CD14-positive monocyte (primary cell): ENCODE results near the gene DMPK. TPM values are rescaled to one million over a fixed set of nuclear protein-coding genes. Genes with fewer than 3 reads are reported as not detected.
"Not testable (repeated sequence)": the region's sequence is repeated elsewhere in the genome, so short reads cannot be mapped to it uniquely, and the experiment has no call there.

ENCODE experiments used
- DNase-seq, 3 donors: peaks; one replicate each; pipeline ENCODE4 v3.0.0-alpha.2; 2011 to 2022
- H2AFZ ChIP-seq: 2 replicates; pipeline ENCODE4 v1.6.0; 2012; ENCODE audit warnings: mild to moderate bottlenecking, low read depth, low read length, inconsistent platforms; ENCODE audit not compliant: insufficient read depth, poor library complexity, severe bottlenecking
- H3K27ac ChIP-seq, 2 donors: 1 replicate in 1 of 2; 2 replicates in 1 of 2; pipeline ENCODE4 v1.5.1; 2012 to 2013; ENCODE audit warnings: low read length in 2 of 2, control low read depth in 1 of 2, inconsistent platforms in 1 of 2, low read depth in 1 of 2, mild to moderate bottlenecking in 1 of 2
- H3K27me3 ChIP-seq, 2 donors: one replicate each; pipeline versions ENCODE4 v1.6.0 to v1.6.1; 2011 to 2013; ENCODE audit warnings: low read length in 2 of 2; ENCODE audit not compliant: control insufficient read depth in 2 of 2, insufficient read depth in 2 of 2
- H3K36me3 ChIP-seq, 2 donors: replicated peaks in 1 of 2; 1 replicate in 1 of 2; 2 replicates in 1 of 2; pipeline versions ENCODE4 v1.5.1 to v1.6.1; 2012 to 2013; ENCODE audit warnings: low read length in 2 of 2, control low read depth in 1 of 2, inconsistent platforms in 1 of 2, mild to moderate bottlenecking in 1 of 2; ENCODE audit not compliant: insufficient read depth in 2 of 2, control insufficient read depth in 1 of 2
- H3K4me1 ChIP-seq, 2 donors: 1 replicate in 1 of 2; 2 replicates in 1 of 2; pipeline versions ENCODE4 v1.5.1 to v1.6.1; 2012 to 2013; ENCODE audit warnings: low read length in 2 of 2, control low read depth in 1 of 2, inconsistent platforms in 1 of 2, mild to moderate bottlenecking in 1 of 2, moderate library complexity in 1 of 2; ENCODE audit not compliant: insufficient read depth in 2 of 2, control insufficient read depth in 1 of 2
- H3K4me2 ChIP-seq: replicated peaks from 2 replicates; pipeline ENCODE3; 2012; ENCODE audit warnings: low read length, moderate library complexity, mild to moderate bottlenecking; ENCODE audit not compliant: poor library complexity, severe bottlenecking; ENCODE audit errors: extremely low read depth
- H3K4me3 ChIP-seq, 3 experiments: fragments of 200-600 bp in 1 of 3; sonication (generic) in 1 of 3; replicated peaks in 1 of 3; 1 replicate in 2 of 3; 2 replicates in 1 of 3; pipeline ENCODE4 v1.5.1; 2011 to 2013; ENCODE audit warnings: low read length in 3 of 3, mild to moderate bottlenecking in 3 of 3, control low read depth in 2 of 3, low read depth in 2 of 3, inconsistent platforms in 1 of 3, moderate library complexity in 1 of 3
- H3K79me2 ChIP-seq: 2 replicates; pipeline ENCODE4 v1.6.0; 2012; ENCODE audit warnings: mild to moderate bottlenecking, control low read depth, inconsistent platforms, low read length, moderate library complexity; ENCODE audit not compliant: insufficient read depth
- H3K9ac ChIP-seq: 2 replicates; pipeline ENCODE4 v1.6.0; 2017; ENCODE audit warnings: low read length, mild to moderate bottlenecking; ENCODE audit not compliant: insufficient read depth, poor library complexity, severe bottlenecking
- H3K9me3 ChIP-seq, 2 donors: replicated peaks in 1 of 2; 1 replicate in 1 of 2; 2 replicates in 1 of 2; pipeline versions ENCODE4 v1.5.1 to v1.6.1; 2012 to 2013; ENCODE audit warnings: low read length in 2 of 2, control low read depth in 1 of 2; ENCODE audit not compliant: control insufficient read depth in 1 of 2, insufficient read depth in 1 of 2
- H4K20me1 ChIP-seq: 2 replicates; pipeline ENCODE4 v1.6.0; 2012; ENCODE audit warnings: mild to moderate bottlenecking, low read length, control low read depth, moderate library complexity; ENCODE audit not compliant: insufficient read depth
- H3K27ac Mint-ChIP-seq, 7 donors: one replicate each; pipeline ENCODE4 v1.8.0; 2020; ENCODE audit warnings: mild to moderate bottlenecking in 7 of 7, mixed read lengths in 7 of 7, moderate library complexity in 6 of 7, inconsistent platforms in 2 of 7
- H3K27me3 Mint-ChIP-seq, 3 donors: one replicate each; pipeline ENCODE4 v1.8.0; 2021 to 2022; ENCODE audit warnings: low read depth in 3 of 3, mild to moderate bottlenecking in 3 of 3, mixed read lengths in 3 of 3, moderate library complexity in 3 of 3, inconsistent platforms in 1 of 3
- H3K36me3 Mint-ChIP-seq, 2 donors: one replicate each; pipeline ENCODE4 v1.8.0; 2020; ENCODE audit warnings: mixed read lengths in 2 of 2, inconsistent platforms in 1 of 2, mild to moderate bottlenecking in 1 of 2
- H3K4me1 Mint-ChIP-seq: one replicate; pipeline ENCODE4 v1.8.0; 2020; ENCODE audit warnings: mild to moderate bottlenecking, mixed read lengths
- H3K4me3 Mint-ChIP-seq, 2 donors: one replicate each; pipeline ENCODE4 v1.8.0; 2020; ENCODE audit warnings: mild to moderate bottlenecking in 2 of 2, mixed read lengths in 2 of 2, moderate library complexity in 1 of 2
- H3K9me3 Mint-ChIP-seq, 7 donors: one replicate each; pipeline ENCODE4 v1.8.0; 2020 to 2022; ENCODE audit warnings: mixed read lengths in 7 of 7, mild to moderate bottlenecking in 6 of 7, moderate library complexity in 6 of 7, inconsistent platforms in 2 of 7
- WGBS: methylation state at CpG from one replicate; pipeline ENCODE4 v1.1.5; 2013; ENCODE audit warnings: missing lambda C conversion rate; ENCODE audit not compliant: insufficient coverage; 5-methylcytosine and 5-hydroxymethylcytosine counted together
- intact Hi-C, 2 donors: fragments of 100-400 bp; cut with micrococcal nuclease; formaldehyde crosslinking; loops; one replicate each; pipeline versions ENCODE4 v1.15.0 to v1.15.1; 2023
- polyA plus RNA-seq, 3 donors: library from polyadenylated mRNA; depleted of rRNA in 1 of 3; unstranded in 2 of 3; stranded (reverse) in 1 of 3; fragments of 300-500 nt in 2 of 3; fragments of >200 nt in 1 of 3; fragmentation: Illumina TruSeq in 2 of 3; gene quantifications; 1 replicate in 2 of 3; 2 replicates in 1 of 3; pipeline ENCODE4 v1.2.3, GENCODE V29; 2012 to 2021

DMPK gene
- polyA plus RNA-seq, 3 donors, result 0.17 to 3.8 TPM; not detected in 1

- 98% methylated on average over 8 of the region's 11 CpGs for WGBS
- Mint-ChIP-seq H3K36me3 (peaks cover 26 to 43% of the 10 kb centered on the region in 2 donors), H3K27ac (peak overlapping the region in 3 of 7 donors; percentile 25 to 53 (median 30)), H3K4me1 (peaks cover 36% of the 10 kb centered on the region)
- H3K36me3 ChIP-seq, result peaks cover 6 to 24% of the 10 kb centered on the region in 2 donors
- H3K4me2 ChIP-seq, DNase-seq, H3K27me3 ChIP-seq, intact Hi-C loops, H3K9ac ChIP-seq, H2AFZ ChIP-seq, H3K27me3 Mint-ChIP-seq, H3K4me3 ChIP-seq, H3K27ac ChIP-seq, H3K9me3 Mint-ChIP-seq, H3K9me3 ChIP-seq, H3K4me3 Mint-ChIP-seq: not testable (repeated sequence)
- H4K20me1 ChIP-seq, result peaks cover 37% of the 10 kb centered on the region
- H3K4me1 ChIP-seq, result peaks cover 21 to 29% of the 10 kb centered on the region in 2 donors
- H3K79me2 ChIP-seq, result peaks cover 64% of the 10 kb centered on the region
Observed at GRCh38 chr19:45720065-45720464, 62.2 kb downstream of the DMPK start.

Other genes starting within 250 kb of the DMPK start
- gene OPA3, start 197.7 kb downstream of the DMPK start, polyA plus RNA-seq, result 1 to 10 TPM; 4.4 to 6.9 (median 5.6) TPM
- not detected for gene GPR4, start 180.3 kb downstream of the DMPK start, polyA plus RNA-seq
- gene EML2, start 143.1 kb downstream of the DMPK start, polyA plus RNA-seq, result 10 to 100 TPM; 10.3 to 50.8 (median 11.9) TPM
- gene GIPR, start 114.3 kb downstream of the DMPK start, polyA plus RNA-seq, result not detected
- gene SNRPD2, start 90.5 kb downstream of the DMPK start, polyA plus RNA-seq, result 100 to 1,000 TPM; 251 to 516 (median 491) TPM
- 1 to 10 TPM in 1 of 3 donors, under 1 TPM in 2; 0.46 to 3.0 (median 0.90) TPM for gene QPCTL, start 89.8 kb downstream of the DMPK start, polyA plus RNA-seq
- gene FBXO46, start 51.6 kb downstream of the DMPK start, polyA plus RNA-seq, result 1 to 10 TPM; 3.8 to 6.8 (median 5.5) TPM
- gene MEIOSIN, start 49.1 kb downstream of the DMPK start, polyA plus RNA-seq, result not detected
- under 1 TPM in 1 of 3 donors, not detected in 2; 0.04 TPM for gene SIX5, start 13.2 kb downstream of the DMPK start, polyA plus RNA-seq
- gene DMWD, start 10.4 kb upstream of the DMPK start, polyA plus RNA-seq, result 1 to 10 TPM; 1.5 to 3.4 (median 2.4) TPM
- gene RSPH6A, start 32.8 kb upstream of the DMPK start, polyA plus RNA-seq, result not detected
- gene SYMPK, start 80.7 kb upstream of the DMPK start, polyA plus RNA-seq, result 10 to 100 TPM in 2 of 3 donors, 1 to 10 TPM in 1; 5.6 to 96.1 (median 15.7) TPM
- gene FOXA3, start 81.8 kb upstream of the DMPK start, polyA plus RNA-seq, result not detected
- 1 to 10 TPM; 2.0 to 3.9 (median 2.1) TPM for gene IRF2BP1, start 103.7 kb upstream of the DMPK start, polyA plus RNA-seq
- 1 to 10 TPM in 1 of 3 donors, under 1 TPM in 2; 0.08 to 5.9 (median 0.39) TPM for gene MYPOP, start 120.1 kb upstream of the DMPK start, polyA plus RNA-seq
- not detected for gene NANOS2, start 132.3 kb upstream of the DMPK start, polyA plus RNA-seq
- gene NOVA2, start 191.4 kb upstream of the DMPK start, polyA plus RNA-seq, result not detected
- 1 to 10 TPM; 4.3 to 8.8 (median 6.1) TPM for gene CCDC61, start 213.0 kb upstream of the DMPK start, polyA plus RNA-seq
- gene PGLYRP1, start 240.6 kb upstream of the DMPK start, polyA plus RNA-seq, result under 1 TPM; 0.36 to 0.39 (median 0.37) TPM